HG03442 (cell line): Measurements from ENCODE around the gene CCDC110.

ENCODE experiments used
- ATAC-seq: cut with Tn5 transposase; IDR thresholded peaks from one replicate; pipeline ENCODE4 v1.9.1; 2021; ENCODE audit warnings: mild to moderate bottlenecking, moderate library complexity; ENCODE audit not compliant: unreplicated experiment

Gene CCDC110

DNA sequence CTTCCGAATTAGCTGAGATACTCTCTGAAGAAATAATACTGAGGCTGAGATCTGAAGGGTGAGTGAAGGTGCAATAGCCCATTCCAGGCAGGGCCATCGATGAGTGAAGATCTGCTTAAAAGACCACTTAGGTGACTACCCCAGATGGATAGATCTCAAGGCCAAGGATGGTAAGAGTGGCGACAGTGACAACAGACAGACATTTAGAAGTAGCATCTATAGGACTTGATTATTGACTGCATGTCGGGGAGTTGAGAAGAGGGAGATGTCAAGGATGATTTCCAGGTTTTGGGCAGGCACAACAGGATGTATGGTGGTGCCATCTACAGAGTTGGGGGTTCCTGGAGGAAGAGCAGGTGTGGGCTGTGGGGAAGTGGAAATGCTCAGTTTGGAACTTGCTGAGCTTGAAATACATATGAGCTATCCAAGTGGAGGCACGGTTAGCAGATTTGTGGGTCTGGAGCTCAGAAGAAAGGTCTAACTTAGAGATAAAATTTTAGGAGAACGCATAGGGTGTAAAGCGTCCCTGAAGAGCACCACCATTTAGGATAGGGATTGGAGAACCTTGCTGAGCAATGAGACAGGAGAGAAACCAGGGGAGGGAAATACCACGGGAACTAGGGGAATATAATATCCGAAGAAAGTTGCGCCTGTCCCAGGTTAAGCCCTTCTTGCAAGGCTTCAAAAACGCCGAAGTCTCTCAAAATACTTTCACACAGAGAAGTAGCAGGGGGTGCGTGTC lies 46.5 kb downstream of the CCDC110 start:
- ATAC-seq, result no peak

DNA sequence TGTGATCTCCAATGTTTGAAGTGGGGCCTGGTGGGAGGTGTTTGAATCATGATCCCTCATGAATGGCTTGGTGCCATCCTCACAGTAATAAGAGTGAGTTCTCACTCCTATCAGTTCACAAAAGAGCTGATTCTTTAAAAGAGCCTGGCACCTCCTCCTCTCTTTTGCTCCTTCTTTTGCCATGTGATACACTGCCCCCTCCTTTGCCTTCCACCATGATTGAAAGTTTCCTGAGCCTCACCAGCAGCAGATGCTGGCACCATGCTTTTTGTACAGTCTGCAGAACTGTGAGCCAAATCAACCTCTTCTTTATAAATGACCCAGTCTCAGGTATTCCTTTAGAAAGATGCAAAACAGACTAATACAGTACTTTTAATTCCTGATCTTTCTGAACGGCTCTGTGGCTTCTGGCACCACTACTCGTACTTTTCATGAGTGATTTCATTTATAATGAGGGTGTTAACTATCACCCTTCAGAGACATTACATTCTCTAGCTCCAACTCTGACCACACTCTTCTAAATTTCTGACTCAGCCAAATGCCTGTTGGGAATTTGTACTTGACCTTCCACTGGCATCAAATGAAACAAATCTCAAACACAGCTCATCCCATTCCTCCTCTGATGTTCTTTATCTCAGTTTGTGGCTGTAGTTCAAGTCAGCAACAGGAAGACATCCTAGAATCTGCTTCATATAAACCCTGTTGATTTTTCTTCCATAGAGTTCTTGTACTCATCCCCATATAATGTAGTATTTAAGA lies 50.0 kb downstream of the CCDC110 start:
- ATAC-seq, result no peak

DNA sequence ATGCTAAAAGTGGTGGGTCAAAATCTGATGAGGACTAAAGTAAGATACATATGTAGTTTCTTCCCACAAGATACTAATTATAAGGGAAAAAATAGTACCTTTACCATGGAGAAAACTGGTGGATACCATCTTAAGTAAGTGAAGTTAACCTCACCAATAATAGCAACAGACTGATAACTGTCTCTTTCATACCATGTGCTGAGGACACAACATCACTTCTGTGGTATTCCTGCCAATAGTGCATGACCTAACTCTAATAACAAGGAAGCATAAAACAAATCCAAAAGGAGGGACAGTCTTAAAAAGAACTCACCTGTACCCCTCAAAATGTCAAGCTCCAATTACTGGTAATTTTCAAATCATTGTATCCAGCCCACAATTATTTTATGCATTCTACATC lies 54.6 kb downstream of the CCDC110 start:
- ATAC-seq, result no peak

DNA sequence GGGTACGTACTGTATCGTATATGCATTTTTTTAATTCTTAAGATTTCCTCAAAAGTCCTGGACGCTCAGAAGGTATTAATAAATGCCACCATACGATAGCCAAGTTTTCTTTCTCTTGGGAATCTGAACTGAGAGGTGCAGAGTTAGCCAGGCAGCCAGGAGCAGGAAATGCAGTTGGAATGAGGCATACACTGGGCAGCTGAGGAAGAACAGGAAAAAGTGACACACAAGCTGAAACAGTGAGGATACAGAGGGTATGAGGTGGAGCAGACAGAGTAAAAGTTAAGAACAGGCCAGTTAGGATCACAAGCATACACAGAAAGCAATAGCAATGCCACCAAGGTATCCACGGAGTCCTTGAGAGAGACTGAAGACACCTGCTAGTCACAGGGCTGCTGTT lies 59.1 kb downstream of the CCDC110 start:
- no peak for ATAC-seq

DNA sequence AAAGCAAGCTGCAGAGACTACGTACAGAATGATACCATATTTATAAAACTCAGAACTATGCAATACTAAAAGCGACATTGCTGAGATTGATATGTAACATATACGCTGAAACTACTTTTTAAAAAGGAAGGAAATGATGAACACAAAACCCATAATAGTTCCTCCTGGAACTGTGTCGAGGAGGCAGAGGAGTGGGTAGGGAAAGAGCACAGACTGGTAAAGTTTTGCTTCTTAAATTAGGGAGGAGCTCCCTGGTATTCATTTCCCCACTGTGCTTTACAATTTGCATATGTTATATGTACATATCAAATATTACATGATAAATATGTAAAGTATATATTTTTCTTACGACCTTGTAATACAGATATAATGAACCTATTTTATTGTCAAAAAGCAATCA lies 59.7 kb downstream of the CCDC110 start:
- no peak for ATAC-seq

DNA sequence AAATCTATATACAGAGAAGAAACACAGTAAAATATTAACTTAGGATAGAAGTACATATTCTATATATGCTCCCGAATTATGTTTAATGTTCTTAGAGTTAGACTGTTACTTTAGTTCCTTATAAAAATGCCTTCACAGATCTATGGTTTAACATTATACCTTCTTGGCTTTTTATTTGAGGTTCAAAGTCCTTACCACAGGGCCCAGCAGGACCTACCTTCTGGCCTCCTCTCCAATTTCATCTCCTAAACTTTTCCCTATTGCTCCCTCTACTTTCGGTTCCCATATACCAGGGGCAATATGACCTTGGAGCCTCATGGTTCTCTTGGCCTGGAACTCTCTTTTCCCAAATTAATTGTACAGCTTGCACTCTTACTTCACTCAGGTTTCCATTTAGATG lies 63.1 kb downstream of the CCDC110 start:
- no peak for ATAC-seq

DNA sequence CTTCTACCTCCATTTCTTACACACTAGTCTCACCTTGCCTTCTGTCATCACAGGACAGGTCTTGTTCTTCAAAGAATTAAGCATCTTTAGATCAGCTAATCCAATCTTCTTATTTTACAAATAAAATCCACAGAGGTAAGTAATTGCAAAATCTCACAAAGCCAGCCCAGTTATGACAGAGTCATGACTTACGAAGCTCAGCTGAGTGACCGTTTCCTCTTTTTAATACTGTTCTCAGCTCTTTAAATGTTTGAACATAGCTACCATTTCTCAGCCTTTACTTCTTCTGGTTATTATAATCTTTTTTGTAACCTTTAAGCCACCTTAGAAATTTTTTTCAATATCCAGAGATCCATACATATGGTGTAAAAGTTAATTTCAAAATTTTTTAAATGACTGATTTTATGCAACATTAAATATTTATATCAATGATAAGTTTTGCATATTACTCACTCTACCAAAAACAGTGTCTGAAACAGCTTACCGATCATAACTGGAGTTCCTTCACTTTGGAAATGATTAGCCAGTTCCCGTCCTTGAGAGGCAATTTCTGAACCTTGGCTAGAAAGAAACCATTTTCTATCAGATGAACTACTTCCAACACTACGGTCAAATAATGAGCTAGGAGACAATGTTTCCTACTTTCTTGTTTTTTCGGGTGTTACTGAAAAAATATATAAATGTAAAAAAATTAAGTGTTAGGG lies 66.1 kb downstream of the CCDC110 start:
- peak; percentile 49 for ATAC-seq

DNA sequence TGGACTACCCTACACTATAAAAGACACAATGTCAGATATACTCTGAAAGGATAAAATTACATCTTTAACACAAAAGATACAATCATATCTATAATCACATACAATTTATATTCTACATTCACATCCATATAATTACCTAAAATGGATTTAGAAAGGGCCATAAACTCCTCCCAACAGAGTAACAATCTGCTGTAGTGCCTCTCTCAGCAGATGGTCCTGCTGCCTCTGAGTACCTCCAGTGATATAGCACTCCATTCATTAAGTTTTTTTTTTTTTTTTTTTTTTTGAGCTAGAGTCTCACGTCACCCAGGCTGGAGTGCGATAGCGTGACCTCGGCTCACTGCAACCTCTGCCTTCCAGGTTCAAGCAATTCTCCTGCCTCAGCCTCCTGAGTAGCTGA lies 67.5 kb downstream of the CCDC110 start:
- no peak for ATAC-seq

DNA sequence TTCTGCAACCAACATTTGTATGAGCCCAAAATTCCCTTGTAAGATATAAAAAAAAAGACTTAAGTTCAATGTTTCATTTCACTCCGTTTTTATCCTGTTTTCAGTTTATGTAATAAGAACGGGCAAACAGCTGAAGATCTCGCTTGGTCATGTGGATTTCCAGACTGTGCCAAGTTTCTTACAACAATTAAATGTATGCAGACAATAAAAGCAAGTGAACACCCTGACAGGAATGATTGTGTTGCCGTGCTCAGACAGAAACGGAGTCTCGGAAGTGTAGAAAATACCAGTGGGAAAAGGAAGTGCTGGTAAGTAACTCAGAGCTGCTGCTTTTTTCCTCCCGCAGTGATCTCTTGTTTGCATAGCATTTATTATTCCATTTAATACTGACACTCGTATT lies 72.1 kb downstream of the CCDC110 start:
- no peak for ATAC-seq

DNA sequence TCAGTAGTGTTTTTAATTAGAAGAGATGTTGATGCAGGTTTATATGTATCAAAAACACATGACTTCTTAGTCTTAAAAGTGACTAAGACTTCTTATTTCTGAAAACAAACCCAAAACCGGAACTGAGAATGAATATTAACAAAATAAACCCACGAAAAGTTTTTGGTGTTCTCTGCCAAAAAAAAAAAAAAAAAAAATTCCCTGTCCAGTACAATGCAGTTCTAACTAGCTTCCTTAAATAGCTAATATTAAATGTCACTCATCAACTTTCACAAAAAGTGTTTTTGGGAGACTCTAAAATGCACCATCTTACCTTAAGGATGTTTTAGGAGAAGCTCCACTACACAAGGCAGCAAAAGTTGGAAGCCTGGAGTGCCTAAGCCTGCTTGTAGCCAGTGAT lies 72.9 kb downstream of the CCDC110 start:
- no peak for ATAC-seq

DNA sequence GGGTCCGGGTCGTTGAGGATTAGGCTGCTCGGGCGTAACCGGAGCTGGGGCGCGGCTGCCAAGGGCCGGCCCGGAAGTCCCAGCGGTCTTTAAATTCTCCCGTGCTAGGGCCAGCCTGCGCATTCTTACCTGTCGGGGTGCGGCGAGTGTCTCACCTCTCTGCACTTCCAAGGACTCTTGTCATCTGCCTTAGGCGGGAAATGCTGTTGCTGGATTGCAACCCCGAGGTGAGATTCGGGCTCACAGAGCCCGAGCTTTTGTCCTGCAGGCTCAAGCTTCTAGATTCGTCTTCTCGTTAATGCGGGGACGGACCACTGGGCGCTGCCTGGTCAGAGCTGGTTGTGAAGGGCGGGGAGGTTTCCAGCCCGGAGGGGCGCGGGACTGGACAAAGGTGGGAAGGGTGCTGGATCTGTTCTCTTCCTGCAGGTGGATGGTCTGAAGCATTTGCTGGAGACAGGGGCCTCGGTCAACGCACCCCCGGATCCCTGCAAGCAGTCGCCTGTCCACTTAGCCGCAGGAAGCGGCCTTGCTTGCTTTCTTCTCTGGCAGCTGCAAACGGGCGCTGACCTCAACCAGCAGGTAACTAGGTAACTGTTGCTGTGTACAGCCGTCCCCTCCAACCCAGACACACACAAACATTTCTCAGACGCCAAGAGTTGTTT lies 74.7 kb downstream of the CCDC110 start, which contains the start of gene ANKRD37:
Gene ANKRD37, plus strand, starts transcription at position 118 of the 662 bp plus-strand sequence. Its CDS starts 83 bp downstream, at position 201.
- no peak for ATAC-seq

DNA sequence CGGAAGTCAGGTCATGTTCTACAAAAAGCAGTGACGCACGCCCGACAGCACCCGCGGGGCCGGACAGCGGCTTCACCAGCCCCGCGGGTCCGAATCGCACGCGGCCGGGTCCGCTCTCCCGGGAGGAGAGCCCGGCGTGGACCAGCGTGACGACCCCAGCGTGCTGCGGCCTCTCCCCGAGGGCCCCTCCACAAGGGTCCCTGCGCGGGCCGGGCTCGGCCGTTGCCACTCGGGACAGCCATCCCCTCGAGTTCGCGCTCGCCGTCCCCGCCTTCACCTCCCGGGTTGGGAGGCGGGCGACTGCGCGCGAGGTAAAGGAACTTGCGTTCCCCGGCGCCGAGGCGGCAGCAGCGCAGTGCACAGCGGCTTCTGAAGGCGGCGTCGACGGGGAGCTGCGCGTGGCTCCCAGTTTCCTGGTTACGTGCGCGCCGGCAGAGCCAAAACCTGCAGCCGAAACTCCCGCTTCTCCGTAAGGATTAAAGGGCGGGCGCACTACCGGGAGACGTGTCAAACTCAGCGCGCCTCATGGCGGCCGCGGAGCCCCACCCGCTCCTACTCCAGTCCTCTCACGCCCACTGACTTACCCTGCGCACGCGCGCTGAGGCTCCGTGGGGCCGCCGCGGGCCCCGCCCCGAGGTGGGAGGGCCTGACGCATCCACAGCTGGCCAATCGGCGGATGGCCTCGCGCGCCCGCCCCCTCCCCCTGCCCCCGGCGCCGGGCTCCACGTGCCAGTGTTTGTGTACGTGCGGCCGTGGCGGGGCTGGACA lies 75.4 kb downstream of the CCDC110 start:
- peak; percentile 71 for ATAC-seq

DNA sequence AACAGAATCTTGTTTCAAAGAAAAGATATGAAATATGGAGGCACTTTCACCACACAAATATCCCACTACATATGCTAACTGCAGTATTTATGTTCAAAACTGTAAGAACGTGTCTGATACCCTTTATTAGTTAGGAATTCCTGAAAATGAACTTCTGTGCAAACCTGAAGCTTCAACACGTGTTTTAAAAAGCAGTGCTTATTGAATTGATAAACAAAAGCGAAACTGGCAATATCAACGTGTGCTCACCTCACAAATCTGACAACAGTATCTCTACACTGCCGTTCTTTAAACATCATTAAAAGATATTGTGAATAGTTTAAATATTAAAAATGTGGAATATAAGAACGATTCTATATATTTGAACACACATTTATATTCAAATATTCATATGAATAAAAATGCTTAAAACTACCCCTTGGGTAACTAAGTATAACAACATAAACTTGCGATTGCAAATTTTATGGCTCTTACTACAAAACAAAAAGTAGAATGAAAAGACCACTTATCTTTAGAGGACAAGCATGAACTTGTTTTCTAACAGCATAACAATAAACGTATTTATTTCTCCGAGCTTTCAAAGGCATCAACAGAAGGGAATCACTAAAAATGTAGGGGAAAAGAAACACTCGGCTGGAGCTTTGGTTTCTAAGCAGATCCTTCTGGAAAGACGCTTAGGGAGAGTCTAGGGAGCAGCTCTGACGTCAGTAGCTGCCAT lies 76.1 kb downstream of the CCDC110 start, which contains the start of gene LRP2BP:
Gene LRP2BP, minus strand, starts transcription at position 687 of the 718 bp plus-strand sequence. CDS start 17,738 bp downstream, outside the sequence.
- ATAC-seq, result no peak
